ENCODE data around the gene NQO2.

DNA sequence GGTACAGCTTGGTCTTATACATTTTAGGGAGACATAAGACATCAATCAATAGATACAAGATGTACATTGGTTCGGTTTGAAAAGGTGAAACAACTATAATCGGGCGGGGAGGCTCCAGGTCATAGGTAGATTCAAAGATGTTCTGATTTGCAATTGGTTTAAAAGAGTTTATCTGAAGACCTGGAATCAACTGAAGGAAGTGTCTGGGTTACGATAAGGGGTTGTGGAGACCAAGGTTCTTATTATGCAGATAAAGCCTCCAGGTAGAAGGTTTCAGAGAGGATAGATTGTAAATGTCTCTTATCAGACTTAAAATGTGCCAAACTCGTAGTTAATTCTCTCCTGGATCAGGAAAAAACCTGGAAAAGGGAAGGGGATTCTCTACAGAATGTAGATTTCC, 22.4 kb upstream of the NQO2 start:
- TF ChIP-seq, protein P1, sequence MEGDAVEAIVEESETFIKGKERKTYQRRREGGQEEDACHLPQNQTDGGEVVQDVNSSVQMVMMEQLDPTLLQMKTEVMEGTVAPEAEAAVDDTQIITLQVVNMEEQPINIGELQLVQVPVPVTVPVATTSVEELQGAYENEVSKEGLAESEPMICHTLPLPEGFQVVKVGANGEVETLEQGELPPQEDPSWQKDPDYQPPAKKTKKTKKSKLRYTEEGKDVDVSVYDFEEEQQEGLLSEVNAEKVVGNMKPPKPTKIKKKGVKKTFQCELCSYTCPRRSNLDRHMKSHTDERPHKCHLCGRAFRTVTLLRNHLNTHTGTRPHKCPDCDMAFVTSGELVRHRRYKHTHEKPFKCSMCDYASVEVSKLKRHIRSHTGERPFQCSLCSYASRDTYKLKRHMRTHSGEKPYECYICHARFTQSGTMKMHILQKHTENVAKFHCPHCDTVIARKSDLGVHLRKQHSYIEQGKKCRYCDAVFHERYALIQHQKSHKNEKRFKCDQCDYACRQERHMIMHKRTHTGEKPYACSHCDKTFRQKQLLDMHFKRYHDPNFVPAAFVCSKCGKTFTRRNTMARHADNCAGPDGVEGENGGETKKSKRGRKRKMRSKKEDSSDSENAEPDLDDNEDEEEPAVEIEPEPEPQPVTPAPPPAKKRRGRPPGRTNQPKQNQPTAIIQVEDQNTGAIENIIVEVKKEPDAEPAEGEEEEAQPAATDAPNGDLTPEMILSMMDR (IDR thresholded peaks at IDR 0.05; ENCODE audit: borderline replicate concordance, extremely low read depth, low read length, poor library complexity, severe bottlenecking), result no peak
- no peak for TF ChIP-seq EZH2 (IDR thresholded peaks at IDR 0.05; ENCODE audit: borderline replicate concordance, low read depth, low read length, severe bottlenecking)

All from DND-41 (cell line).